ENCODE results near the gene MGST2. TPM values are rescaled to one million over a fixed set of nuclear protein-coding genes. Genes with fewer than 3 reads are reported as not detected.

MGST2 gene
- total RNA-seq, 3 donors from 2014 or later (not counting 1 experiment from before 2014, with no cell fraction given), result 7.8 to 17.0 (median 10.9) TPM

DNA sequence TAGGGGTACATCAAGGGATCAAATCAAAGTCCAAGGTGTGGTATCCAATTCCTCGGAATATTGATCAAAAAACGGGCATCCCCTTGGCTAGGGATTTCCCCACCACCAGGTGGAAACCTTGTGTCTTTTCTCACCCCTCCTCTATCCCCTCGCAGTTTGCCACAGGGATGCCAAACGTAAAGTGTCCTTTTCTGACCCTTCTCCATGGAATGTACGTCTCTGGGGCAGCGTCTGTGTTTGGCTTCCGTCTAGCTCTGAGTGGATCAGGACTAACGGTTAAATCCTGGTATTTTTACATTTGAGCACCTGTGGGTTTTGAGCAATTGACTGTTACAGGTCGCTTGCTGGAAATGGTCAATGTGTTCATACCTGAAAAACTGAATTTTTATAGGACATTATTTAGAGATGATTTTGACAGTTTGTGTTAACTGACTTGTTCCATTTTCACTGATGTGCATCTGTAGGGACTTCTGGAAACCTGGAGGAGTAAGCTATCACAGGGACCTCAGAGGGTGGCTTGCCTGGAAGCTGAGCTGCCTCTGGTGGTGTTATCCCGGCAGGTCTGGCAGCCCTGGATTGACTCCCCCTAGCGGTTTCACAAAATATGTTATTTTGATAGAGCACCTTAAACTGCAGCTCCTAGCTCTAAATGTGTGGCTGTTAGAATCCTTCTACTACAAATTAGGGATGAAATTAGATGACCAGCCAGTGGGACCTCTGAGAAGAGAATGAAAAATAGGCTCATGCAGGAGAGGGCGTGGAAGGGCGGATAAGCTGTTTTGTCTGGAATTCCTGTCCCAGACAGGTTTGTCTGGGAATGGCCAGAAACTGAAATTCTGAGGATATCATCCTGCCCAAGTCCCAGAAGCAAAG, 8.8 kb upstream of the MGST2 start:
- Histone ChIP-seq H3K27me3 (ENCODE audit: control insufficient read depth, insufficient read depth, low read length) (no peaks in the 10 kb centered on the region), H3K4me3 (ENCODE audit: low read length) (no peak overlapping the region), H3K27ac (ENCODE audit: low read length) (no peak overlapping the region), H3K9me3 (ENCODE audit: control insufficient read depth, insufficient read depth, low read length) (no peaks in the 10 kb centered on the region), H3K4me1 (ENCODE audit: control insufficient read depth, insufficient read depth, low read length) (no peaks in the 10 kb centered on the region), H3K36me3 (ENCODE audit: control insufficient read depth, insufficient read depth, low read length) (no peaks in the 10 kb centered on the region)
- H3K36me3 Mint-ChIP-seq, result no peaks in the 10 kb centered on the region
- 47% methylated on average over 13 of the region's 13 CpGs for WGBS (ENCODE audit: insufficient coverage)
- TF ChIP-seq, protein P1, sequence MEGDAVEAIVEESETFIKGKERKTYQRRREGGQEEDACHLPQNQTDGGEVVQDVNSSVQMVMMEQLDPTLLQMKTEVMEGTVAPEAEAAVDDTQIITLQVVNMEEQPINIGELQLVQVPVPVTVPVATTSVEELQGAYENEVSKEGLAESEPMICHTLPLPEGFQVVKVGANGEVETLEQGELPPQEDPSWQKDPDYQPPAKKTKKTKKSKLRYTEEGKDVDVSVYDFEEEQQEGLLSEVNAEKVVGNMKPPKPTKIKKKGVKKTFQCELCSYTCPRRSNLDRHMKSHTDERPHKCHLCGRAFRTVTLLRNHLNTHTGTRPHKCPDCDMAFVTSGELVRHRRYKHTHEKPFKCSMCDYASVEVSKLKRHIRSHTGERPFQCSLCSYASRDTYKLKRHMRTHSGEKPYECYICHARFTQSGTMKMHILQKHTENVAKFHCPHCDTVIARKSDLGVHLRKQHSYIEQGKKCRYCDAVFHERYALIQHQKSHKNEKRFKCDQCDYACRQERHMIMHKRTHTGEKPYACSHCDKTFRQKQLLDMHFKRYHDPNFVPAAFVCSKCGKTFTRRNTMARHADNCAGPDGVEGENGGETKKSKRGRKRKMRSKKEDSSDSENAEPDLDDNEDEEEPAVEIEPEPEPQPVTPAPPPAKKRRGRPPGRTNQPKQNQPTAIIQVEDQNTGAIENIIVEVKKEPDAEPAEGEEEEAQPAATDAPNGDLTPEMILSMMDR (IDR thresholded peaks at IDR 0.05), result peak; percentile 72
- peak; percentile 77 to 93 (median 87) for ATAC-seq
- peaks cover 1 to 7% of the 10 kb centered on the region in 2 donors for H3K4me1 Mint-ChIP-seq
- H3K27me3 Mint-ChIP-seq (ENCODE audit: low read depth in 2 of 2), result peaks cover 6 to 10% of the 10 kb centered on the region in 2 donors
- no peak overlapping the region for H3K4me3 Mint-ChIP-seq
- intact Hi-C loops (cut with micrococcal nuclease), result loop anchor here (10.0 kb wide), 1 partner anchor 432 kb away; no protein-coding TSS in a partner anchor
- H3K27ac Mint-ChIP-seq, result no peak overlapping the region
- no peaks in the 10 kb centered on the region for H3K9me3 Mint-ChIP-seq
- DNase-seq, result peak; percentile 23 to 75

DNA sequence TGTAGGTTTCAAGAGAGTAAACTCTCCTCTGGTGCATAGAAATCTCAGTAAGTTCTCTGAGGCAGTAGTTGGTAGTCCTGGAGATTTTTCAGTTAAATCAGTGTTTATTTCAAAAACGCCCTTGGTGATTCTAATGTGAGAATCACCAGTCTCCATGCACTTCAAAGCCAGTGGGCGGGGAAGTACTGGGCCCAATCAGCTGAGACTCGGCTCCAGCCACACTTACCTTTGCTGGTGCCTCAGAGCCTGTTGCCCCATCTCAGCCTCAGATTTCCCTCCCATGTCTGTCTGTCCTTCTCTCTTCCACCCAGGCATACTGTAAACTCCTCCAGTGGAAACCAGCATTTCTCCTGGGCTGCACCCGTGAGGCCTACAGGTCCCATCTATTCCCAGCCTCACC, 7.4 kb upstream of the MGST2 start:
- DNase-seq (peak in 1 of 2 donors; percentile 13), ATAC-seq (no peak)
- no peak overlapping the region for H3K4me3 Mint-ChIP-seq
- Histone ChIP-seq H3K27me3 (ENCODE audit: control insufficient read depth, insufficient read depth, low read length) (no peaks in the 10 kb centered on the region), H3K27ac (ENCODE audit: low read length) (no peak overlapping the region), H3K4me1 (ENCODE audit: control insufficient read depth, insufficient read depth, low read length) (no peaks in the 10 kb centered on the region), H3K4me3 (ENCODE audit: low read length) (no peak overlapping the region), H3K9me3 (ENCODE audit: control insufficient read depth, insufficient read depth, low read length) (no peaks in the 10 kb centered on the region), H3K36me3 (ENCODE audit: control insufficient read depth, insufficient read depth, low read length) (no peaks in the 10 kb centered on the region)
- TF ChIP-seq, protein P1 (IDR thresholded peaks at IDR 0.05), result no peak
- H3K9me3 Mint-ChIP-seq, result no peaks in the 10 kb centered on the region
- H3K27me3 Mint-ChIP-seq (ENCODE audit: low read depth in 2 of 2), result peaks cover 0 to 10% of the 10 kb centered on the region in 2 donors
- intact Hi-C loops (cut with micrococcal nuclease), result loop anchor here (10.0 kb wide), 1 partner anchor 433 kb away; no protein-coding TSS in a partner anchor
- H3K4me1 Mint-ChIP-seq, result peaks cover 0 to 7% of the 10 kb centered on the region in 2 donors
- WGBS (ENCODE audit: insufficient coverage), result 91% methylated on average over 4 of the region's 4 CpGs
- no peaks in the 10 kb centered on the region for H3K36me3 Mint-ChIP-seq
- H3K27ac Mint-ChIP-seq, result no peak overlapping the region

- Mint-ChIP-seq H3K36me3 (no peaks in the 10 kb centered on the region), H3K27ac (no peak overlapping the region), H3K4me1 (peaks cover 0 to 7% of the 10 kb centered on the region in 2 donors), H3K4me3 (no peak overlapping the region), H3K27me3 (ENCODE audit: low read depth in 2 of 2) (peaks cover 0 to 7% of the 10 kb centered on the region in 2 donors), H3K9me3 (no peaks in the 10 kb centered on the region)
- H3K9me3 ChIP-seq (ENCODE audit: control insufficient read depth, insufficient read depth, low read length), result no peaks in the 10 kb centered on the region
- no peak overlapping the region for H3K27ac ChIP-seq (ENCODE audit: low read length)
- intact Hi-C loops (cut with micrococcal nuclease), result loop anchor here (10.0 kb wide), 1 partner anchor 434 kb away; no protein-coding TSS in a partner anchor
- H3K36me3 ChIP-seq (ENCODE audit: control insufficient read depth, insufficient read depth, low read length), result no peaks in the 10 kb centered on the region
- no peak overlapping the region for H3K4me3 ChIP-seq (ENCODE audit: low read length)
- H3K4me1 ChIP-seq (ENCODE audit: control insufficient read depth, insufficient read depth, low read length), result no peaks in the 10 kb centered on the region
- WGBS (ENCODE audit: insufficient coverage), result 75% methylated on average over 2 of the region's 2 CpGs
- ATAC-seq (no peak), DNase-seq (no peak)
- TF ChIP-seq, protein P1 (IDR thresholded peaks at IDR 0.05), result no peak
- no peaks in the 10 kb centered on the region for H3K27me3 ChIP-seq (ENCODE audit: control insufficient read depth, insufficient read depth, low read length)
Observed at GRCh38 chr4:139658586-139659382, 6.8 kb upstream of the MGST2 start.
